DND-41 (cell line): ENCODE data around the gene RBFOX2.
A peak's percentile ranks its signal among the peaks of the same experiment; 100 is the strongest.

Source experiments
- ATAC-seq: fragments of 200-7000 bp; cut with Tn5 transposase; 3 replicates; pipeline ENCODE4 v1.9.1; 2021; ENCODE audit warnings: low read depth; ENCODE audit not compliant: insufficient read depth
- DNase-seq: peaks from one replicate; pipeline ENCODE4 v3.0.0-alpha.2; 2020
- H2AFZ ChIP-seq: 2 replicates; pipeline ENCODE4 v1.6.0; 2012; ENCODE audit warnings: low read depth, low read length
- H3K27ac ChIP-seq: 2 replicates; pipeline ENCODE4 v1.5.1; 2012; ENCODE audit warnings: low read length, inconsistent platforms
- H3K27me3 ChIP-seq: fragments of 200-600 bp; sonication (generic); 2 replicates; pipeline ENCODE4 v1.6.0; 2012; ENCODE audit warnings: low read length, mild to moderate bottlenecking, inconsistent platforms; ENCODE audit not compliant: insufficient read depth, poor library complexity
- H3K36me3 ChIP-seq: 2 replicates; pipeline ENCODE4 v1.5.1; 2012; ENCODE audit warnings: low read length, inconsistent platforms; ENCODE audit not compliant: insufficient read depth
- H3K4me1 ChIP-seq: 2 replicates; pipeline ENCODE4 v1.5.1; 2012; ENCODE audit warnings: mild to moderate bottlenecking, low read length; ENCODE audit not compliant: insufficient read depth
- H3K4me2 ChIP-seq: 2 replicates; pipeline ENCODE4 v1.6.0; 2012; ENCODE audit warnings: mild to moderate bottlenecking, moderate library complexity, low read length, inconsistent platforms; ENCODE audit not compliant: insufficient read depth
- H3K4me3 ChIP-seq, 2 experiments: fragments of 200-600 bp in 1 of 2; shearing (Covaris generic) in 1 of 2; 2 replicates each; pipeline ENCODE4 v1.5.1; 2012 to 2016; ENCODE audit warnings: inconsistent platforms in 2 of 2, low read length in 2 of 2, mild to moderate bottlenecking in 2 of 2, low read depth in 1 of 2, moderate library complexity in 1 of 2
- H3K79me2 ChIP-seq: 2 replicates; pipeline ENCODE4 v1.6.0; 2012; ENCODE audit warnings: low read length, inconsistent platforms; ENCODE audit not compliant: insufficient read depth
- H3K9ac ChIP-seq: 2 replicates; pipeline ENCODE4 v1.6.0; 2012; ENCODE audit warnings: low read depth, mild to moderate bottlenecking, inconsistent platforms, low read length, moderate library complexity
- H3K9me3 ChIP-seq: 2 replicates; pipeline ENCODE4 v1.5.1; 2012; ENCODE audit warnings: low read length, moderate library complexity, mild to moderate bottlenecking, inconsistent platforms; ENCODE audit not compliant: insufficient read depth, severe bottlenecking
- H4K20me1 ChIP-seq: 2 replicates; pipeline ENCODE4 v1.6.0; 2012; ENCODE audit warnings: low read length; ENCODE audit not compliant: insufficient read depth
- CTCF ChIP-seq: IDR thresholded peaks from 2 replicates; pipeline ENCODE4 v1.5.1; 2012; ENCODE audit warnings: borderline replicate concordance, low read length, moderate library complexity, mild to moderate bottlenecking; ENCODE audit not compliant: poor library complexity, severe bottlenecking; ENCODE audit errors: extremely low read depth
- EZH2 ChIP-seq: IDR thresholded peaks from 3 replicates; pipeline ENCODE4 v1.6.1; 2012; ENCODE audit warnings: borderline replicate concordance, low read depth, mild to moderate bottlenecking, moderate library complexity, low read length, inconsistent platforms; ENCODE audit not compliant: severe bottlenecking

RBFOX2 gene, protein sequence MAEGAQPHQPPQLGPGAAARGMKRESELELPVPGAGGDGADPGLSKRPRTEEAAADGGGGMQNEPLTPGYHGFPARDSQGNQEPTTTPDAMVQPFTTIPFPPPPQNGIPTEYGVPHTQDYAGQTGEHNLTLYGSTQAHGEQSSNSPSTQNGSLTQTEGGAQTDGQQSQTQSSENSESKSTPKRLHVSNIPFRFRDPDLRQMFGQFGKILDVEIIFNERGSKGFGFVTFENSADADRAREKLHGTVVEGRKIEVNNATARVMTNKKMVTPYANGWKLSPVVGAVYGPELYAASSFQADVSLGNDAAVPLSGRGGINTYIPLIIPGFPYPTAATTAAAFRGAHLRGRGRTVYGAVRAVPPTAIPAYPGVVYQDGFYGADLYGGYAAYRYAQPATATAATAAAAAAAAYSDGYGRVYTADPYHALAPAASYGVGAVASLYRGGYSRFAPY

DNA sequence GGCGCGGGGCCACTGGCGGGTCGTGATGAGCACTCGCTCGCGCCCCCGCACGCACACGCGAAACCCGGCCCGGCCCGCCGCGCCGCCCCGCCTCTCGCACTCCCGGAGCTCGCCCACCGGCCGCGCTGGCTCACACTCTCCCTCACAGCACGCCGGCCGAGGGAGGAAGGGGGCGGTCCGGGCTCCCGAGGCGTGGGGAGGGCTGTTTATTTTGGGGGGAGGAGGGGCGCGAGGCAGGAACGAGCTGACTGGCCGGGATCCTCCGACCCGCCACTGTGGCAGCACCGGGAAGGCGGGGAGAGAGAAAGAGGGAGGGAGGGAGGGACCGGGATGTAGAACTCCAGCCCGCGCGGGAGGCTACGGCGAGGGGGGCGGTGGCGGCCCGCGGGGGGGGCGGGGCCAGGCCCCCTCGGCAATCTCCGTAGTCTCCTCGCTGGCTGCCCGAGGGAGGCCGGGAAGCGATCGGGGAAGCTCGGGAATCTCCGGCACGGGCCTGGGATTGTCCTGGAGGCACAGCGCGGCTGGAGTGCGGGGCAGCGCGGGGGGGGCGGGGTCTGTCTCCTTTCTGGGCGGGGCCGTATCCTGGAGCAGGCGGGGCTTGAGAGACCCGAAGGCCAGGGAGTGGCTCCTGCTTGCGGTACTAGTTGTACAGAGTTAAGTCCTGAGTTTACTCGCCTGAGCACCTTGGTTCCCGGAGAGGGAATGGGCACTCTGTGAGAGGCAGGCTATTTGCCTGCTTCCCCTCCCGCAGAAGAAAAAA is at the start of gene RBFOX2:
Gene RBFOX2 (minus strand): TSS at position 179 of the 760 bp plus-strand sequence. CDS start 399 bp downstream, outside the sequence.
- no peak within 1 kb of the TSS for H3K27ac ChIP-seq
- peak within 1 kb of the TSS; percentile 76 for H3K4me2 ChIP-seq
- H3K27me3 ChIP-seq, result peaks cover 42% of the 10 kb centered on the region
- no peaks in the 10 kb centered on the region for H3K9me3 ChIP-seq
- peak within 1 kb of the TSS; percentile 51 for H3K9ac ChIP-seq
- H4K20me1 ChIP-seq, result no peaks in the 10 kb centered on the region; the same call in 1 of the 2 replicates
- peak within 1 kb of the TSS; percentile 16 to 63; a peak in 3 of 4 replicates for H3K4me3 ChIP-seq
- no peaks in the 10 kb centered on the region for H3K79me2 ChIP-seq
- peak within 1 kb of the TSS; percentile 64 for H2AFZ ChIP-seq
- TF ChIP-seq CTCF (no peak), EZH2 (no peak)
- DNase-seq, result peak; percentile 80
- peaks cover 20% of the 10 kb centered on the region for H3K4me1 ChIP-seq
- ATAC-seq, result peak; percentile 82
- H3K36me3 ChIP-seq, result no peaks in the 10 kb centered on the region

DNA sequence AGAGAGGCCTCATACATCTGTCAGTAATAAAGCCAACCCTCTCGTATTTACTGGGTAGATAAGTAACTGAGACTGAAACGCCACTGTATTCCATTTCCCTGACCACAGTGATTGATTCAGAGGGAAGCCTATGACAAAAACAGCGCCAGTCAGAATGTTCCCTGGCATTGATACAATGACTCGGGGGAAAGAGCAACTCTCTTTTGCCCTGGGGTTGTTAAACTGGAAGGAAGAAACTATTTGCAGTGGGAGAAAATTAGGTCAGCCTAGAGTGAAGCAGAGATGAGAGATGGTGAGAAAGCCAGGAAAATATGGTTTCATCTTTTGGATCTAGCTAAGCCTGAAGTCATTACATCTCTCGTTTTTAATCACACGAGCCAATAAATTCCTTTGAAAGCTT is 48.6 kb upstream of the RBFOX2 start:
- Histone ChIP-seq H3K36me3 (no peaks in the 10 kb centered on the region), H3K4me1 (no peaks in the 10 kb centered on the region), H3K9ac (no peak overlapping the region), H3K4me3 (no peak overlapping the region), H3K27ac (no peak overlapping the region), H4K20me1 (no peaks in the 10 kb centered on the region), H3K4me2 (no peak overlapping the region), H3K9me3 (no peaks in the 10 kb centered on the region), H2AFZ (no peak overlapping the region), H3K79me2 (no peaks in the 10 kb centered on the region), H3K27me3 (peaks cover 3% of the 10 kb centered on the region)
- DNase-seq (no peak), ATAC-seq (no peak)
- TF ChIP-seq CTCF (no peak), EZH2 (no peak)

GRCh38 chr22:36075724-36076123 is 47.1 kb upstream of the RBFOX2 start:
- Histone ChIP-seq H3K9ac (no peak overlapping the region), H3K79me2 (no peaks in the 10 kb centered on the region), H3K27ac (no peak overlapping the region), H4K20me1 (no peaks in the 10 kb centered on the region), H3K4me3 (no peak overlapping the region), H2AFZ (no peak overlapping the region), H3K36me3 (no peaks in the 10 kb centered on the region), H3K9me3 (no peaks in the 10 kb centered on the region), H3K4me2 (no peak overlapping the region), H3K4me1 (no peaks in the 10 kb centered on the region), H3K27me3 (peaks cover 3% of the 10 kb centered on the region)
- no peak for ATAC-seq
- no peak for DNase-seq
- TF ChIP-seq CTCF (no peak), EZH2 (no peak)
